SK-N-SH (cell line): ENCODE results near the gene ZNF286A.
"Not testable (repeated sequence)": the region's sequence is repeated elsewhere in the genome, so short reads cannot be mapped to it uniquely, and the experiment has no call there.

ENCODE experiments used
- CHD2 ChIP-seq: fragments of 150-350 bp; IDR thresholded peaks from 2 replicates; pipeline ENCODE4 v1.6.1; 2018; ENCODE audit warnings: low read length; ENCODE audit not compliant: partially characterized antibody
- ELF1 ChIP-seq: IDR thresholded peaks from 2 replicates; pipeline ENCODE4 v1.4.0; 2012
- JUND ChIP-seq: IDR thresholded peaks from 2 replicates; pipeline ENCODE4 v1.4.0; 2012
- MXI1 ChIP-seq: IDR thresholded peaks from 2 replicates; pipeline ENCODE4 v1.6.1; 2012; ENCODE audit warnings: mild to moderate bottlenecking, low read depth, low read length, improper control_type of control experiment
- POLR2AphosphoS5 ChIP-seq: IDR thresholded peaks from 2 replicates; pipeline ENCODE4 v1.6.1; 2012; ENCODE audit warnings: low read depth, low read length
- RAD21 ChIP-seq: IDR thresholded peaks from 2 replicates; pipeline ENCODE4 v1.6.1; 2012; ENCODE audit warnings: mild to moderate bottlenecking, low read length
- RXRA ChIP-seq: IDR thresholded peaks from 2 replicates; pipeline ENCODE4 v1.4.0; 2012; ENCODE audit warnings: low read depth, mild to moderate bottlenecking, borderline replicate concordance
- TAF1 ChIP-seq: IDR thresholded peaks from 2 replicates; pipeline ENCODE4 v1.6.1; 2012; ENCODE audit warnings: low read depth, mild to moderate bottlenecking, low read length, moderate library complexity, borderline replicate concordance
- YY1 ChIP-seq: IDR thresholded peaks from 2 replicates; pipeline ENCODE4 v1.4.0; 2012; ENCODE audit warnings: low read depth, mild to moderate bottlenecking
- TF ChIP-seq, protein P1 (sequence below): fragments of 200-600 bp; sonication (generic); IDR thresholded peaks from 2 replicates; pipeline ENCODE4 v1.6.1; 2017; ENCODE audit warnings: antibody characterized with exemption, mild to moderate bottlenecking, moderate library complexity
- TF ChIP-seq, protein P2 (sequence below): IDR thresholded peaks from 2 replicates; pipeline ENCODE4 v1.4.0; 2012; ENCODE audit warnings: low read depth

- TF ChIP-seq, protein P1, sequence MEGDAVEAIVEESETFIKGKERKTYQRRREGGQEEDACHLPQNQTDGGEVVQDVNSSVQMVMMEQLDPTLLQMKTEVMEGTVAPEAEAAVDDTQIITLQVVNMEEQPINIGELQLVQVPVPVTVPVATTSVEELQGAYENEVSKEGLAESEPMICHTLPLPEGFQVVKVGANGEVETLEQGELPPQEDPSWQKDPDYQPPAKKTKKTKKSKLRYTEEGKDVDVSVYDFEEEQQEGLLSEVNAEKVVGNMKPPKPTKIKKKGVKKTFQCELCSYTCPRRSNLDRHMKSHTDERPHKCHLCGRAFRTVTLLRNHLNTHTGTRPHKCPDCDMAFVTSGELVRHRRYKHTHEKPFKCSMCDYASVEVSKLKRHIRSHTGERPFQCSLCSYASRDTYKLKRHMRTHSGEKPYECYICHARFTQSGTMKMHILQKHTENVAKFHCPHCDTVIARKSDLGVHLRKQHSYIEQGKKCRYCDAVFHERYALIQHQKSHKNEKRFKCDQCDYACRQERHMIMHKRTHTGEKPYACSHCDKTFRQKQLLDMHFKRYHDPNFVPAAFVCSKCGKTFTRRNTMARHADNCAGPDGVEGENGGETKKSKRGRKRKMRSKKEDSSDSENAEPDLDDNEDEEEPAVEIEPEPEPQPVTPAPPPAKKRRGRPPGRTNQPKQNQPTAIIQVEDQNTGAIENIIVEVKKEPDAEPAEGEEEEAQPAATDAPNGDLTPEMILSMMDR = not testable (repeated sequence)
- TF ChIP-seq RAD21, JUND, ELF1, MXI1, POLR2AphosphoS5, YY1, RXRA, TAF1, CHD2: not testable (repeated sequence)
- TF ChIP-seq, protein P2, sequence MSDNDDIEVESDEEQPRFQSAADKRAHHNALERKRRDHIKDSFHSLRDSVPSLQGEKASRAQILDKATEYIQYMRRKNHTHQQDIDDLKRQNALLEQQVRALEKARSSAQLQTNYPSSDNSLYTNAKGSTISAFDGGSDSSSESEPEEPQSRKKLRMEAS = not testable (repeated sequence)
These were observed 32.3 kb downstream of the ZNF286A start, which contains the start of gene TBC1D26 for GRCh38 chr17:15731900-15732299.
